Ovary (tissue), 9 donors: ENCODE results near the gene DHRS1. TPM values are rescaled to one million over a fixed set of nuclear protein-coding genes. Genes with fewer than 3 reads are reported as not detected.

Source experiments
- DNase-seq, 5 donors: peaks; one replicate each; pipeline ENCODE4 v3.0.0-alpha.2; 2019 to 2020
- H3K27ac ChIP-seq, 2 donors: fragments of 200-600 bp; one replicate each; pipeline versions ENCODE4 v1.5.1 to v1.8.0; 2019 to 2022
- H3K27me3 ChIP-seq: fragments of 200-600 bp; one replicate; pipeline ENCODE4 v1.8.0; 2022
- H3K36me3 ChIP-seq: fragments of 200-600 bp; sonication (generic); one replicate; pipeline ENCODE4 v1.5.1; 2019
- H3K4me1 ChIP-seq: one replicate; pipeline ENCODE4 v1.8.1; 2013; ENCODE audit warnings: mild to moderate bottlenecking, moderate library complexity; ENCODE audit not compliant: insufficient read depth
- H3K4me3 ChIP-seq: fragments of 200-600 bp; sonication (generic); one replicate; pipeline ENCODE4 v1.5.1; 2017
- H3K9me3 ChIP-seq, 2 donors: fragments of 200-600 bp in 1 of 2; sonication (generic) in 1 of 2; one replicate each; pipeline versions ENCODE4 v1.5.1 to v1.8.1; 2013 to 2019; ENCODE audit warnings: mild to moderate bottlenecking in 1 of 2, moderate library complexity in 1 of 2
- CTCF ChIP-seq, 3 donors: fragments of 450-650 bp in 2 of 3; fragments of 200-600 bp in 1 of 3; IDR thresholded peaks; one replicate each; pipeline versions ENCODE4 v1.5.1 to v1.8.0; 2016 to 2022; ENCODE audit warnings: antibody characterized with exemption in 3 of 3, mild to moderate bottlenecking in 1 of 3
- EP300 ChIP-seq: sonication (generic); formaldehyde crosslinking; IDR thresholded peaks from one replicate; pipeline ENCODE4 v1.6.1; 2017; ENCODE audit warnings: antibody characterized with exemption
- POLR2A ChIP-seq: fragments of 450-650 bp; IDR thresholded peaks from one replicate; pipeline ENCODE4 v1.6.1; 2017; ENCODE audit warnings: antibody characterized with exemption, mild to moderate bottlenecking, moderate library complexity
- WGBS, 3 donors: extraction: QIAGEN DNeasy Blood & Tissue Kit in 1 of 3; methylation state at CpG; one replicate each; pipeline versions ENCODE4 v1.1.5 to v1.1.7; 2013 to 2017; 5-methylcytosine and 5-hydroxymethylcytosine counted together
- intact Hi-C, 4 donors: fragments of 100-400 bp; cut with DNase I; formaldehyde crosslinking; loops; one replicate each; pipeline versions ENCODE4 v1.11.0 to v1.15.1; 2022 to 2023
- polyA plus RNA-seq, 2 donors: library from polyadenylated mRNA; stranded (reverse); fragments of 200-250 nt in 1 of 2; fragments of 350-450 nt in 1 of 2; fragmentation: Illumina TruSeq in 1 of 2; extraction: RNeasy Lipid Tissue Mini Kit (QIAGEN cat#74804) in 1 of 2; gene quantifications; one replicate each; pipeline ENCODE4 v1.2.3, GENCODE V29; 2013 to 2014
- total RNA-seq, 7 donors: library from RNA; depleted of rRNA in 2 of 7; stranded (reverse); fragments of >200 nt in 2 of 7; fragmentation: NEBNext Ultra II Directional in 3 of 7; extraction: Animal tissue kit (Norgen Biotek cat#: 25700) in 3 of 7; gene quantifications; one replicate each; pipeline versions ENCODE4 v1.1.0 to v1.2.4, GENCODE V29; 2016 to 2023
- donor health status: DM: no; HTN: no; CAD: no; lungs with moderate emphysema.
- donor health status: DM: no; HTN: no; CAD: no.
- donor health status: Bipolar disorder and iron deficiency.
- donor health status: DM: yes; HTN: yes; CAD: no.
- donor health status: DM: no; HTN: no; CAD: no.
- donor health status: DM: yes; HTN: yes; CAD: no.

Gene DHRS1
- total and polyA plus RNA-seq, 9 donors, result 12.8 to 35.6 (median 17.9) TPM

- Histone ChIP-seq H3K27ac (no peak overlapping the region), H3K9me3 (no peaks in the 10 kb centered on the region), H3K27me3 (no peaks in the 10 kb centered on the region), H3K4me1 (no peaks in the 10 kb centered on the region), H3K36me3 (no peaks in the 10 kb centered on the region), H3K4me3 (no peak overlapping the region)
- DNase-seq, result no peak
- no peak for TF ChIP-seq CTCF (IDR thresholded peaks at IDR 0.05)
- no peak for TF ChIP-seq EP300
- TF ChIP-seq POLR2A, result no peak
- WGBS, 3 donors, result 91 to 95% (median 94%) methylated on average over 6 of the region's 6 CpGs
- intact Hi-C loops, result no loop called here
These were observed 22.5 kb downstream of the DHRS1 start for GRCh38 chr14:24277071-24277470.

GRCh38 chr14:24274101-24274543 lies 25.5 kb downstream of the DHRS1 start:
- Histone ChIP-seq H3K4me1 (peaks cover 2% of the 10 kb centered on the region), H3K27ac (no peak overlapping the region)

GRCh38 chr14:24273422-24273998 lies 26.1 kb downstream of the DHRS1 start:
- no peak for TF ChIP-seq POLR2A
- TF ChIP-seq CTCF (IDR thresholded peaks at IDR 0.05), result no peak
- TF ChIP-seq EP300, result no peak
- no peaks in the 10 kb centered on the region for H3K36me3 ChIP-seq
- no peak for DNase-seq
- H3K27me3 ChIP-seq, result no peaks in the 10 kb centered on the region
- H3K4me1 ChIP-seq, result peaks cover 2% of the 10 kb centered on the region
- H3K9me3 ChIP-seq, result no peaks in the 10 kb centered on the region
- intact Hi-C loops, result no loop called here
- WGBS, 3 donors, result 61 to 79% (median 61%) methylated on average over 3 of the region's 3 CpGs
- no peak overlapping the region for H3K4me3 ChIP-seq
- no peak overlapping the region for H3K27ac ChIP-seq

More at GRCh38 chr14:24274101-24274543, 25.5 kb downstream of the DHRS1 start:
- no peaks in the 10 kb centered on the region for H3K27me3 ChIP-seq
- TF ChIP-seq EP300 (no peak), POLR2A (no peak), CTCF (IDR thresholded peaks at IDR 0.05) (no peak)
- WGBS, 3 donors, result 90 to 93% (median 91%) methylated on average over 3 of the region's 3 CpGs
- H3K4me3 ChIP-seq, result no peak overlapping the region
- DNase-seq, result no peak
- no peaks in the 10 kb centered on the region for H3K9me3 ChIP-seq
- no peaks in the 10 kb centered on the region for H3K36me3 ChIP-seq
- intact Hi-C loops, result no loop called here

- no peak overlapping the region for H3K4me3 ChIP-seq
- H3K36me3 ChIP-seq, result no peaks in the 10 kb centered on the region
- H3K4me1 ChIP-seq, result peaks cover 2% of the 10 kb centered on the region
- WGBS, 3 donors, result 92 to 98% (median 96%) methylated on average over 2 of the region's 2 CpGs
- DNase-seq, result no peak
- no peak overlapping the region for H3K27ac ChIP-seq
- intact Hi-C loops, result no loop called here
- no peak for TF ChIP-seq CTCF (IDR thresholded peaks at IDR 0.05)
- TF ChIP-seq POLR2A, result no peak
- no peak for TF ChIP-seq EP300
- no peaks in the 10 kb centered on the region for H3K27me3 ChIP-seq
- no peaks in the 10 kb centered on the region for H3K9me3 ChIP-seq
These were observed 27.1 kb downstream of the DHRS1 start for GRCh38 chr14:24272467-24272866.
